ENCODE measurements around the gene CIAO3. TPM values are rescaled to one million over a fixed set of nuclear protein-coding genes. Genes with fewer than 3 reads are reported as not detected.

CIAO3 gene
- total and polyA plus RNA-seq, 12 donors = 18.7 to 62.9 (median 26.1) TPM

- intact Hi-C loops (cut with DNase I) = no loop called here
- no peaks in the 10 kb centered on the region for H3K9me3 ChIP-seq
- H3K4me1 ChIP-seq = peaks cover 0 to 17% (median 7%) of the 10 kb centered on the region in 9 donors
- H3K4me3 ChIP-seq = no peak overlapping the region
- TF ChIP-seq CTCF (IDR thresholded peaks at IDR 0.05) = no peak
- no peaks in the 10 kb centered on the region for H3K36me3 ChIP-seq
- ATAC-seq (no peak), DNase-seq (no peak)
- 62 to 67% methylated on average over 7 of the region's 7 CpGs for WGBS, 2 donors
- peaks cover 51 to 97% (median 93%) of the 10 kb centered on the region in 7 donors for H3K27me3 ChIP-seq
- no peak overlapping the region for H3K27ac ChIP-seq
Measured at GRCh38 chr16:704047-704446, 36.8 kb downstream of the CIAO3 start.

GRCh38 chr16:703406-703805, 37.4 kb downstream of the CIAO3 start:
- Histone ChIP-seq H3K9me3 (no peaks in the 10 kb centered on the region), H3K27ac (no peak overlapping the region), H3K36me3 (no peaks in the 10 kb centered on the region), H3K4me3 (no peak overlapping the region), H3K4me1 (peaks cover 0 to 17% (median 7%) of the 10 kb centered on the region in 9 donors), H3K27me3 (peaks cover 51 to 97% (median 93%) of the 10 kb centered on the region in 7 donors)
- no peak for TF ChIP-seq CTCF (IDR thresholded peaks at IDR 0.05)
- no peak for ATAC-seq
- intact Hi-C loops (cut with DNase I) = no loop called here
- DNase-seq = no peak
- WGBS, 2 donors = 80 to 83% methylated on average over 12 of the region's 12 CpGs

GRCh38 chr16:702341-702740, 38.5 kb downstream of the CIAO3 start:
- H3K4me1 ChIP-seq = peaks cover 0 to 17% (median 7%) of the 10 kb centered on the region in 9 donors

GRCh38 chr16:700684-701584, 39.9 kb downstream of the CIAO3 start:
- no peak for TF ChIP-seq CTCF (IDR thresholded peaks at IDR 0.05)
- Histone ChIP-seq H3K4me3 (no peak overlapping the region), H3K27ac (no peak overlapping the region), H3K27me3 (peaks cover 39 to 98% (median 94%) of the 10 kb centered on the region in 7 donors), H3K4me1 (peaks cover 0 to 13% (median 5%) of the 10 kb centered on the region in 9 donors), H3K36me3 (no peaks in the 10 kb centered on the region), H3K9me3 (no peaks in the 10 kb centered on the region)
- intact Hi-C loops (cut with DNase I) = no loop called here
- DNase-seq (no peak), ATAC-seq (peak; percentile 53 to 78 (median 70))
- 6 to 7% methylated on average over 71 to 76 of the region's 76 CpGs for WGBS, 2 donors

More at GRCh38 chr16:702341-702740, 38.5 kb downstream of the CIAO3 start:
- H3K4me3 ChIP-seq = no peak overlapping the region
- intact Hi-C loops (cut with DNase I) = no loop called here
- WGBS, 2 donors = 81 to 82% methylated on average over 19 of the region's 19 CpGs
- no peaks in the 10 kb centered on the region for H3K36me3 ChIP-seq
- DNase-seq (no peak), ATAC-seq (no peak)
- TF ChIP-seq CTCF (IDR thresholded peaks at IDR 0.05) = no peak
- no peaks in the 10 kb centered on the region for H3K9me3 ChIP-seq
- peaks cover 51 to 98% (median 94%) of the 10 kb centered on the region in 7 donors for H3K27me3 ChIP-seq
- H3K27ac ChIP-seq = no peak overlapping the region
